IPS DF 6.9 (cell line): ENCODE results near the gene VPS52.

Source experiments
- DNase-seq: peaks from one replicate; pipeline ENCODE4 v3.0.0-alpha.2; 2013; ENCODE audit warnings: low read depth, low spot score
- H3K27ac ChIP-seq: one replicate; pipeline ENCODE4 v1.5.1; 2013; ENCODE audit warnings: low read length, control low read depth
- H3K27me3 ChIP-seq: 2 replicates; pipeline ENCODE4 v1.6.1; 2013; ENCODE audit warnings: mild to moderate bottlenecking, low read length; ENCODE audit not compliant: control insufficient read depth, insufficient read depth
- H3K36me3 ChIP-seq: 2 replicates; pipeline ENCODE4 v1.6.1; 2013; ENCODE audit warnings: low read length; ENCODE audit not compliant: control insufficient read depth, insufficient read depth
- H3K4me1 ChIP-seq: 2 replicates; pipeline ENCODE4 v1.6.1; 2013; ENCODE audit warnings: low read length; ENCODE audit not compliant: control insufficient read depth, insufficient read depth
- H3K4me3 ChIP-seq: 2 replicates; pipeline ENCODE4 v1.5.1; 2013; ENCODE audit warnings: mild to moderate bottlenecking, low read length
- H3K9me3 ChIP-seq: 2 replicates; pipeline ENCODE4 v1.6.1; 2013; ENCODE audit warnings: low read length, inconsistent platforms; ENCODE audit not compliant: control insufficient read depth, insufficient read depth
- WGBS: extraction: QIAGEN DNeasy Blood & Tissue Kit; methylation state at CpG from one replicate; pipeline ENCODE4 v1.1.7; 2013; ENCODE audit warnings: mixed read lengths, missing lambda C conversion rate; ENCODE audit not compliant: insufficient read length, insufficient coverage; 5-methylcytosine and 5-hydroxymethylcytosine counted together

Gene VPS52

GRCh38 chr6:33217681-33218080 lies 54.0 kb downstream of the VPS52 start:
- no CpG with 5 or more reads among the region's 3 CpGs for WGBS
- no peak for DNase-seq

GRCh38 chr6:33217246-33217645 lies 54.4 kb downstream of the VPS52 start:
- Histone ChIP-seq H3K27ac (no peak overlapping the region), H3K36me3 (no peaks in the 10 kb centered on the region), H3K4me3 (no peak overlapping the region), H3K9me3 (no peaks in the 10 kb centered on the region), H3K4me1 (no peaks in the 10 kb centered on the region), H3K27me3 (peaks cover 64% of the 10 kb centered on the region)
- no peak for DNase-seq
- WGBS = no CpG with 5 or more reads among the region's 6 CpGs

More at GRCh38 chr6:33217681-33218080, 54.0 kb downstream of the VPS52 start:
- Histone ChIP-seq H3K36me3 (no peaks in the 10 kb centered on the region), H3K27ac (no peak overlapping the region), H3K9me3 (no peaks in the 10 kb centered on the region), H3K27me3 (peaks cover 61% of the 10 kb centered on the region), H3K4me3 (no peak overlapping the region), H3K4me1 (no peaks in the 10 kb centered on the region)

DNA sequence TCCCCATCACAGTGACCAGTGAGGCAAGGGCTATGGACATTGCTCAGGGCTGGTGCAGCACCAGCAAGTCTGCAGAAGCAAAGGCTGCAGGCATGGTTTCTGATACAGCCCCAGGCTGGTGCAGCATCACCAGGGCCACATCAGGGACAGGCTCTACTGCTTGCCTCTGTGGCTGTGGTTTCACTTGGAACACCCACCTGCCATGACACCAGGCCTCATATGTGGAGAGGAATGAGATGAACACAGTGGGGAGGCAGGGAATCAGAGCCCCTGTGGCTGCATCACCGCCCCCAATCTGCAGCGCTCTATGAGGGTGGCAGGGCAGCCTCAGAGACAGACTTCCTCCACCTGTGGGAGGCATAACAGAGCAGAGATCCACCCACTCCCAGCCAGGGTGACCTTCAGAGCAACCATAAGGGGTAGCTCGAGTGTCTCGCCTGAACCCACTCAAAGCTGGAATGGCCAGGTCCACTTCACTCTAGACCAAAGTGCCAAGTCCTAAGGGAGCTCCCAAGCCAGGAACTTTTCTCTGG lies 55.5 kb downstream of the VPS52 start:
- Histone ChIP-seq H3K4me1 (0 out of 2 replicates have a peak, but pooled peaks cover 2% of the 10 kb centered on the region), H3K9me3 (no peaks in the 10 kb centered on the region), H3K4me3 (no peak overlapping the region), H3K36me3 (no peaks in the 10 kb centered on the region), H3K27ac (no peak overlapping the region), H3K27me3 (peaks cover 68% of the 10 kb centered on the region)
- no peak for DNase-seq
- WGBS = no CpG with 5 or more reads among the region's 4 CpGs

DNA sequence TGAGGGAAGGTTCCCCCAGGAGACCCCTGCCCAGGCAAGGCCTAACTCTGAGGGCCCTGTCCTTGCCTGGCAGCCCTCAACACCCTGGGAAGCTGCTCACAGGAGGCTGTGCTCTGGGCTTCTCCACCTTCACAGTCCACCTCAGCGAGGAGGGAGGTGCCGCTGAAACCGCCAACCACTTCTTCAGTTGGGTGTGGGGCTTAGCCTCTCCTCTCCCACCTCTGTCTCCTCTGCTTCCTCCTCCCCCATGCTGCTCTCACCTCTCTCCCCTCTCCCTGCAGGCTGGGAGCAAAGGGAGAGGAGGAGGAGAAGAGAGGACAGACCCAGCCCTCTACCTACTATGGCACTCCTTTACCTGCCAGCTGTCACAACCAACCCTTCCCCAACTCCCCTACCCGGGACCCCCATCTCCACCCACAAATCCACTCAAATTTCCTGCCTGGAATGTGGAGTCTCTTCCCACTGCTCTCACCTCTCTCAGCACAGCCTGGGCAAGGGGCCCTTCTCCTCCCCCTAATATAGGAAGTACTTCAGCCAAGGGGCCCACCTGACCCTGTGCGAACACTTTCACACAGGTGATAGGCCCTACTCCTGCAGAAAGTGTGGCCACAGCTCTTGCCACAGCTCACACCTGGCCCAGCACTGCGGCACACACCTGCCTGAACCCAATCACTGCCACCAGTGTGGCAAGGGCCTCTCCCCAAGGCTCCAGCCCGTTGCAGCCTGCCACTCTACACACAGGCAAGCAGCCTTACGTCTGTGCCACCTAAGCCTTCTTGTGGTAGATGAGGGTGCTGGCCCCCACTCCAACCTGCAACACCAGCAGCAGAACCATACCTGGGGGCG lies 56.2 kb downstream of the VPS52 start:
- no peak overlapping the region for H3K4me3 ChIP-seq
- no peaks in the 10 kb centered on the region for H3K36me3 ChIP-seq
- no peak for DNase-seq
- H3K27me3 ChIP-seq = peaks cover 68% of the 10 kb centered on the region
- peaks cover 2% of the 10 kb centered on the region; the same call in 1 of the 2 replicates for H3K4me1 ChIP-seq
- WGBS = no CpG with 5 or more reads among the region's 9 CpGs
- no peak overlapping the region for H3K27ac ChIP-seq
- no peaks in the 10 kb centered on the region for H3K9me3 ChIP-seq

DNA sequence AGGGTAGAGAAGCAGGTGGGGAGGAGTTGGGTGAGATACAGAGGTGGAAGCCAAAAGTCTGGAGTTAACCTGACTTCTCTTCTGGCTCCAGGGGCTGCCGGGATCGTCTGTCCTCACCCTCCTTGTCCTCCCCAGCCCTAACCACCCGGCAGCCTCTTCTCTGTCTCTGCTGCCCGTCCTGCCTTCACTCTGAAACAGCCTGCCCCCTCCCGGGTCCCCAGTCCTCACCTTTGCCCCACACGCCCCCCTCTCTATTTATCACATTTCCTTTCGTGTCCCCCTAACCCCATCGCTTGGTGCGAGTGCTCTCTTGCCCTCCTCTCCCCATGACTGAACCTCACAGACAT lies 57.7 kb downstream of the VPS52 start:
- no CpG with 5 or more reads among the region's 9 CpGs for WGBS
- Histone ChIP-seq H3K27me3 (peaks cover 65% of the 10 kb centered on the region), H3K4me1 (peaks cover 2% of the 10 kb centered on the region; the same call in 1 of the 2 replicates), H3K4me3 (peak overlapping the region; percentile 56; the same call in 1 of the 2 replicates), H3K9me3 (no peaks in the 10 kb centered on the region), H3K27ac (no peak overlapping the region), H3K36me3 (no peaks in the 10 kb centered on the region)
- DNase-seq = no peak

DNA sequence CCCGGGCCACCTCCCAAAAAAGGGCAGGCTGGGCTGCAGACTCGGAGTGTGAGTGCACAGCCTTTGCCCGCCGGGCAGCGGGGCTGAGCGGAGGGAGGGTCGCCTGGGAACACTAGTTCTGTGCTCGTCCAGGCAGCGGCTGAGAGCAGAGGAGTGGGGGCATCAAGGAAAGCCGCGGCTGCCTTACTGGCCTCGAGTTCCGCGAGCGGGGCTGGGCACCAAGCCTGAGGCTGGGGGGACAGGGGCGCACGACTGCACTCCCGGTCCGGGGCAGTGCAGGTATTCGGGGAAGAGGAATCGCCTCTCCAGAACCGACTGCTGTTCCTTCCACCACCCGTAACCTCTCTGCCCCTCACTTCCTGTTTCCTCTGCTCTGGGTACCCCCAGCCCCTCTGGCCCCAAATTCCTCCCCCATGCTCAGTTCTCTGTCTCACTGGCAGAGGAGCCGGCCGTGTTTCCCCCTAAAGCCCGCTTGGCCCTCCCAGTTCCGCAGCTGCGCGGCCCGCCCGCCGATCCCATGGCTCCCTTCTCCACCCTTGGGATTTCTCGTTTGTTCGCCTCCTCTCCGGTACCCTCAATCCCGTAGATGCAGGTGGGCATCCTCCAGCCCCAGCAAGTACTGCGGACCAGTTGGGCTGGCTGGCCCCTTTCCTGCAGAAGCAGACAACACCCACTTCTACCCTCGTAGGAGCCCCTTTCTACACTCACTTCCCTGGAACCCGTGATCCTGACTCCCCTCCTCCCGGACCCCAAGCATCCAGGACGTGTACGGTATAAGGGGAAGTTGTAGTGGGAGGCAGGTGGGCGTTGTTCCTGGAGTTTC lies 58.3 kb downstream of the VPS52 start:
- Histone ChIP-seq H3K36me3 (no peaks in the 10 kb centered on the region), H3K4me1 (peaks cover 2% of the 10 kb centered on the region; the same call in 1 of the 2 replicates), H3K9me3 (no peaks in the 10 kb centered on the region), H3K4me3 (peak overlapping the region; percentile 56), H3K27me3 (peaks cover 60% of the 10 kb centered on the region), H3K27ac (no peak overlapping the region)
- DNase-seq = no peak
- no CpG with 5 or more reads among the region's 43 CpGs for WGBS

- Histone ChIP-seq H3K36me3 (no peaks in the 10 kb centered on the region), H3K27ac (no peak overlapping the region), H3K27me3 (peaks cover 54% of the 10 kb centered on the region), H3K4me1 (peaks cover 2% of the 10 kb centered on the region; the same call in 1 of the 2 replicates), H3K4me3 (peak overlapping the region; percentile 56; the same call in 1 of the 2 replicates), H3K9me3 (no peaks in the 10 kb centered on the region)
- no CpG with 5 or more reads among the region's 6 CpGs for WGBS
- no peak for DNase-seq
These were observed 58.9 kb downstream of the VPS52 start for GRCh38 chr6:33212857-33213165.

DNA sequence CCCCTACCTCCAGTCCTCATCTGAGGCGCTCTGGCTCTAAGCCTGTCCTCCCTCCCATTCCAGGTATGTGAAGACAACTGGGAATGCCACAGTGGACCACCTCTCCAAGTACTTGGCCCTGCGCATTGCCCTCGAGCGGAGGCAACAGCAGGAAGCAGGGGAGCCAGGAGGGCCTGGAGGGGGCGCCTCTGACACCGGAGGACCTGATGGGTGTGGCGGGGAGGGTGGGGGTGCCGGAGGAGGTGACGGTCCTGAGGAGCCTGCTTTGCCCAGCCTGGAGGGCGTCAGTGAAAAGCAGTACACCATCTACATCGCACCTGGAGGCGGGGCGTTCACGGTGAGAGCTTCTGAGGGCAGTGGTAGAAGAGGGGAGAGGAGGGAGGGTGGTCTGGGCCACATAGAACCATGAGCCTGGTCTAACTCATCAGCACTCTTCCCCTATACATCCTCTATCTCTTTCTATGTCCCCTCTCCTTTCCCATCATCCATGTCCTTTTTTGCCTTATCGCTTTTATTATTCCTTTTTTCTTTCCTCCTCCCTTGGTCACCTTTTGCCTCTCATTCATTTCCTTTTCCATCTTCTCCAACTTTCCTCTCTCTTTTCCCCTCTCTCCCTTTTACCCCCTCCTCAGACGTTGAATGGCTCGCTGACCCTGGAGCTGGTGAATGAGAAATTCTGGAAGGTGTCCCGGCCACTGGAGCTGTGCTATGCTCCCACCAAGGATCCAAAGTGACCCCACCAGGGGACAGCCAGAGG lies 59.8 kb downstream of the VPS52 start:
- Histone ChIP-seq H3K4me1 (peaks cover 2% of the 10 kb centered on the region; the same call in 1 of the 2 replicates), H3K9me3 (no peaks in the 10 kb centered on the region), H3K36me3 (no peaks in the 10 kb centered on the region), H3K4me3 (no peak overlapping the region), H3K27me3 (peaks cover 47% of the 10 kb centered on the region), H3K27ac (no peak overlapping the region)
- no peak for DNase-seq
- WGBS = 94% methylated on average over 2 of the region's 18 CpGs

DNA sequence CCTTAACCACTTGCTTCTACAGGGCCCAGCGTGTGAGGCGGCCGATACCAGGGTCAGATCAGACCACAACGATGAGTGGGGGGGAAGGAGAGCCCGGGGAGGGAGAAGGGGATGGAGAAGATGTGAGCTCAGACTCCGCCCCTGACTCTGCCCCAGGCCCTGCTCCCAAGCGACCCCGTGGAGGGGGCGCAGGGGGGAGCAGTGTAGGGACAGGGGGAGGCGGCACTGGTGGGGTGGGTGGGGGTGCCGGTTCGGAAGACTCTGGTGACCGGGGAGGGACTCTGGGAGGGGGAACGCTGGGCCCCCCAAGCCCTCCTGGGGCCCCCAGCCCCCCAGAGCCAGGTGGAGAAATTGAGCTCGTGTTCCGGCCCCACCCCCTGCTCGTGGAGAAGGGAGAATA lies 60.5 kb downstream of the VPS52 start:
- Histone ChIP-seq H3K36me3 (no peaks in the 10 kb centered on the region), H3K4me3 (no peak overlapping the region), H3K27ac (no peak overlapping the region), H3K9me3 (no peaks in the 10 kb centered on the region), H3K4me1 (peaks cover 2% of the 10 kb centered on the region; the same call in 1 of the 2 replicates), H3K27me3 (peaks cover 47% of the 10 kb centered on the region)
- no peak for DNase-seq
- no CpG with 5 or more reads among the region's 17 CpGs for WGBS

GRCh38 chr6:33209856-33210255 lies 61.8 kb downstream of the VPS52 start:
- H3K36me3 ChIP-seq = no peaks in the 10 kb centered on the region
- no CpG with 5 or more reads among the region's 10 CpGs for WGBS
- no peak for DNase-seq
- no peaks in the 10 kb centered on the region for H3K9me3 ChIP-seq
- peaks cover 36% of the 10 kb centered on the region for H3K27me3 ChIP-seq
- H3K4me3 ChIP-seq = no peak overlapping the region
- H3K27ac ChIP-seq = no peak overlapping the region
- peaks cover 4% of the 10 kb centered on the region for H3K4me1 ChIP-seq
